Activated T-cell treated with anti-CD3 and anti-CD28 coated beads, Interleukin-2, amount 50 U/mL, for 72 hours (primary cell): ENCODE data around the gene PRKAR1B. TPM values are rescaled to one million over a fixed set of nuclear protein-coding genes. Genes with fewer than 3 reads are reported as not detected.

Experiments
- ATAC-seq, 2 donors: fragments of 150-1000 bp; cut with Tn5 transposase; replicated peaks in 1 of 2; 2 replicates each; pipeline ENCODE4 v1.10.0; 2021; ENCODE audit warnings: moderate library complexity in 2 of 2, mild to moderate bottlenecking in 1 of 2
- DNase-seq, 2 donors: peaks; one replicate each; pipeline ENCODE4 v3.0.0; 2021 to 2022; ENCODE audit warnings: mixed read lengths in 1 of 2
- H3K27ac Mint-ChIP-seq: one replicate; pipeline ENCODE4 v1.8.0; 2022; ENCODE audit warnings: mild to moderate bottlenecking, moderate library complexity, mixed read lengths
- H3K27me3 Mint-ChIP-seq: one replicate; pipeline ENCODE4 v1.8.0; 2022; ENCODE audit warnings: low read depth, mixed read lengths
- H3K36me3 Mint-ChIP-seq, 2 donors: one replicate each; pipeline ENCODE4 v1.8.0; 2022; ENCODE audit warnings: mixed read lengths in 2 of 2, mild to moderate bottlenecking in 1 of 2; ENCODE audit not compliant: insufficient read depth in 2 of 2
- H3K4me1 Mint-ChIP-seq: one replicate; pipeline ENCODE4 v1.8.0; 2022; ENCODE audit warnings: low read depth, mixed read lengths
- H3K4me3 Mint-ChIP-seq, 2 donors: one replicate each; pipeline ENCODE4 v1.8.0; 2022; ENCODE audit warnings: mild to moderate bottlenecking in 2 of 2, mixed read lengths in 2 of 2, moderate library complexity in 2 of 2
- H3K9me3 Mint-ChIP-seq, 2 donors: one replicate each; pipeline ENCODE4 v1.8.0; 2022; ENCODE audit warnings: mixed read lengths in 2 of 2
- total RNA-seq, 2 donors: library from RNA; stranded (reverse); gene quantifications; one replicate each; pipeline ENCODE4 v1.2.3, GENCODE V29; 2022

The PRKAR1B gene
- total RNA-seq, 2 donors from 2014 or later: 33.6 to 43.5 TPM

- Mint-ChIP-seq H3K9me3 (peaks cover under 1 to 1% of the 10 kb centered on the region in 2 donors), H3K4me3 (no peak overlapping the region), H3K4me1 (peaks cover 17% of the 10 kb centered on the region), H3K27me3 (no peaks in the 10 kb centered on the region), H3K27ac (no peak overlapping the region), H3K36me3 (peaks cover 9% of the 10 kb centered on the region in 2 donors)
- DNase-seq (no peak), ATAC-seq (no peak)
Measured at GRCh38 chr7:716636-717035, 10.4 kb downstream of the PRKAR1B start.

- Mint-ChIP-seq H3K4me3 (no peak overlapping the region), H3K27ac (no peak overlapping the region)
Measured at GRCh38 chr7:716222-716621, 10.9 kb downstream of the PRKAR1B start.

GRCh38 chr7:714251-714671, 12.8 kb downstream of the PRKAR1B start:
- peak overlapping the region; percentile 25 to 48 for H3K4me3 Mint-ChIP-seq
- H3K9me3 Mint-ChIP-seq: no peaks in the 10 kb centered on the region
- peaks cover 2 to 3% of the 10 kb centered on the region in 2 donors for H3K36me3 Mint-ChIP-seq
- ATAC-seq (no peak), DNase-seq (no peak)
- H3K27ac Mint-ChIP-seq: no peak overlapping the region
- H3K4me1 Mint-ChIP-seq: peaks cover 26% of the 10 kb centered on the region
- H3K27me3 Mint-ChIP-seq: no peaks in the 10 kb centered on the region

More at GRCh38 chr7:716222-716621, 10.9 kb downstream of the PRKAR1B start:
- Mint-ChIP-seq H3K27me3 (no peaks in the 10 kb centered on the region), H3K4me1 (peaks cover 20% of the 10 kb centered on the region), H3K9me3 (peaks cover 0 to 1% of the 10 kb centered on the region in 2 donors), H3K36me3 (peaks cover 8 to 9% of the 10 kb centered on the region in 2 donors)
- ATAC-seq (no peak), DNase-seq (no peak)

GRCh38 chr7:713488-714230, 13.4 kb downstream of the PRKAR1B start:
- no peak for DNase-seq
- Mint-ChIP-seq H3K27me3 (no peaks in the 10 kb centered on the region), H3K36me3 (peaks cover 2 to 3% of the 10 kb centered on the region in 2 donors), H3K4me1 (peaks cover 26% of the 10 kb centered on the region), H3K9me3 (no peaks in the 10 kb centered on the region), H3K27ac (no peak overlapping the region), H3K4me3 (peak overlapping the region; percentile 48 to 65)
- no peak for ATAC-seq

GRCh38 chr7:713139-713457, 14.0 kb downstream of the PRKAR1B start:
- Mint-ChIP-seq H3K9me3 (no peaks in the 10 kb centered on the region), H3K36me3 (peaks cover 2 to 3% of the 10 kb centered on the region in 2 donors), H3K27ac (no peak overlapping the region), H3K27me3 (no peaks in the 10 kb centered on the region), H3K4me3 (peak overlapping the region; percentile 27 to 65), H3K4me1 (peaks cover 26% of the 10 kb centered on the region)
- ATAC-seq: no peak
- no peak for DNase-seq

- peak; percentile 68 to 75 for ATAC-seq
- H3K4me3 Mint-ChIP-seq: peak overlapping the region in 1 of 2 donors; percentile 65
- H3K27me3 Mint-ChIP-seq: no peaks in the 10 kb centered on the region
- peak; percentile 26 to 27 for DNase-seq
- H3K27ac Mint-ChIP-seq: no peak overlapping the region
- peaks cover 2 to 3% of the 10 kb centered on the region in 2 donors for H3K36me3 Mint-ChIP-seq
- H3K4me1 Mint-ChIP-seq: peaks cover 26% of the 10 kb centered on the region
- no peaks in the 10 kb centered on the region for H3K9me3 Mint-ChIP-seq
Measured at GRCh38 chr7:712381-713138, 14.5 kb downstream of the PRKAR1B start.

GRCh38 chr7:711922-712380, 15.1 kb downstream of the PRKAR1B start:
- Mint-ChIP-seq H3K9me3 (no peaks in the 10 kb centered on the region), H3K27ac (no peak overlapping the region), H3K27me3 (no peaks in the 10 kb centered on the region), H3K4me1 (peaks cover 23% of the 10 kb centered on the region), H3K4me3 (peak overlapping the region; percentile 39 to 62), H3K36me3 (peaks cover 2 to 3% of the 10 kb centered on the region in 2 donors)
- ATAC-seq (peak; percentile 8 to 17), DNase-seq (no peak)

- Mint-ChIP-seq H3K4me3 (peak overlapping the region; percentile 39 to 69), H3K27ac (no peak overlapping the region), H3K9me3 (no peaks in the 10 kb centered on the region), H3K4me1 (peaks cover 22% of the 10 kb centered on the region), H3K36me3 (peaks cover 2 to 3% of the 10 kb centered on the region in 2 donors), H3K27me3 (no peaks in the 10 kb centered on the region)
- DNase-seq: no peak
- no peak for ATAC-seq
Measured at GRCh38 chr7:711093-711921, 15.8 kb downstream of the PRKAR1B start.

- Mint-ChIP-seq H3K4me3 (no peak overlapping the region), H3K9me3 (no peaks in the 10 kb centered on the region), H3K36me3 (peaks cover 2 to 4% of the 10 kb centered on the region in 2 donors), H3K27me3 (no peaks in the 10 kb centered on the region), H3K4me1 (peaks cover 22% of the 10 kb centered on the region), H3K27ac (no peak overlapping the region)
- DNase-seq (no peak), ATAC-seq (no peak)
Measured at GRCh38 chr7:710161-710560, 16.9 kb downstream of the PRKAR1B start.

GRCh38 chr7:707296-708000, 19.6 kb downstream of the PRKAR1B start:
- peaks cover 5% of the 10 kb centered on the region in 2 donors for H3K9me3 Mint-ChIP-seq
- no peak overlapping the region for H3K4me3 Mint-ChIP-seq
- H3K4me1 Mint-ChIP-seq: peaks cover 8% of the 10 kb centered on the region
- no peaks in the 10 kb centered on the region for H3K27me3 Mint-ChIP-seq
- DNase-seq: no peak
- peaks cover 5 to 14% of the 10 kb centered on the region in 2 donors for H3K36me3 Mint-ChIP-seq
- ATAC-seq: no peak
- H3K27ac Mint-ChIP-seq: no peak overlapping the region

GRCh38 chr7:706721-707120, 20.4 kb downstream of the PRKAR1B start:
- H3K4me3 Mint-ChIP-seq: no peak overlapping the region
- H3K27me3 Mint-ChIP-seq: no peaks in the 10 kb centered on the region
- peaks cover 8% of the 10 kb centered on the region for H3K4me1 Mint-ChIP-seq
- no peak for ATAC-seq
- no peak for DNase-seq
- peaks cover 5 to 18% of the 10 kb centered on the region in 2 donors for H3K36me3 Mint-ChIP-seq
- H3K9me3 Mint-ChIP-seq: peaks cover 5% of the 10 kb centered on the region in 2 donors
- no peak overlapping the region for H3K27ac Mint-ChIP-seq

- ATAC-seq (no peak), DNase-seq (no peak)
- Mint-ChIP-seq H3K4me1 (no peaks in the 10 kb centered on the region), H3K4me3 (no peak overlapping the region), H3K27me3 (no peaks in the 10 kb centered on the region), H3K27ac (no peak overlapping the region), H3K36me3 (peaks cover 5 to 20% of the 10 kb centered on the region in 2 donors), H3K9me3 (peaks cover 5% of the 10 kb centered on the region in 2 donors)
Measured at GRCh38 chr7:703049-703448, 24.0 kb downstream of the PRKAR1B start.
